ENCODE data around the gene MLLT3.

DNA sequence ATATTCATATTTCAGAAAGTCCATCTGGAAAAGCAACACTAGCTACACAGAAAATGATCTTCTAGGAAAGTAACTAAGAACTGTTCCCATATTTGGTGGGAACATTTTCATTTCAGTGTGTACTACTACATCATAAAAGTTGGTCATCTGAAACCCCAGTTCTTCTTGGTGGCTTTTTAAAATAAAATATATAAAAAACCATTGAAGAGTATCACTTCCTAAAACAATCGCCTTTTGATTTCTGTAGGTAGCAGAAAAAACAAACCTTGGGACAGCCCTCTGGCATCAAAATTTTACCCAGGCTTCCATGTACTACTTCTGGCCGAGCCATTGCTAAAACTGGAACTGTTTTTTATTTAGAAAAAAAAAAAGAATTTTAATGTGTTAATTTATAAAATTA, 158.5 kb downstream of the MLLT3 start:
- TF ChIP-seq, protein P1, sequence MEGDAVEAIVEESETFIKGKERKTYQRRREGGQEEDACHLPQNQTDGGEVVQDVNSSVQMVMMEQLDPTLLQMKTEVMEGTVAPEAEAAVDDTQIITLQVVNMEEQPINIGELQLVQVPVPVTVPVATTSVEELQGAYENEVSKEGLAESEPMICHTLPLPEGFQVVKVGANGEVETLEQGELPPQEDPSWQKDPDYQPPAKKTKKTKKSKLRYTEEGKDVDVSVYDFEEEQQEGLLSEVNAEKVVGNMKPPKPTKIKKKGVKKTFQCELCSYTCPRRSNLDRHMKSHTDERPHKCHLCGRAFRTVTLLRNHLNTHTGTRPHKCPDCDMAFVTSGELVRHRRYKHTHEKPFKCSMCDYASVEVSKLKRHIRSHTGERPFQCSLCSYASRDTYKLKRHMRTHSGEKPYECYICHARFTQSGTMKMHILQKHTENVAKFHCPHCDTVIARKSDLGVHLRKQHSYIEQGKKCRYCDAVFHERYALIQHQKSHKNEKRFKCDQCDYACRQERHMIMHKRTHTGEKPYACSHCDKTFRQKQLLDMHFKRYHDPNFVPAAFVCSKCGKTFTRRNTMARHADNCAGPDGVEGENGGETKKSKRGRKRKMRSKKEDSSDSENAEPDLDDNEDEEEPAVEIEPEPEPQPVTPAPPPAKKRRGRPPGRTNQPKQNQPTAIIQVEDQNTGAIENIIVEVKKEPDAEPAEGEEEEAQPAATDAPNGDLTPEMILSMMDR (IDR thresholded peaks at IDR 0.05) = no peak
- TF ChIP-seq POLR2A (IDR thresholded peaks at IDR 0.05) = no peak

Data from body of pancreas (tissue), 4 donors.